ENCODE results near the gene KIF7.
"Not testable (repeated sequence)": the region's sequence is repeated elsewhere in the genome, so short reads cannot be mapped to it uniquely, and the experiment has no call there.

The KIF7 gene, protein sequence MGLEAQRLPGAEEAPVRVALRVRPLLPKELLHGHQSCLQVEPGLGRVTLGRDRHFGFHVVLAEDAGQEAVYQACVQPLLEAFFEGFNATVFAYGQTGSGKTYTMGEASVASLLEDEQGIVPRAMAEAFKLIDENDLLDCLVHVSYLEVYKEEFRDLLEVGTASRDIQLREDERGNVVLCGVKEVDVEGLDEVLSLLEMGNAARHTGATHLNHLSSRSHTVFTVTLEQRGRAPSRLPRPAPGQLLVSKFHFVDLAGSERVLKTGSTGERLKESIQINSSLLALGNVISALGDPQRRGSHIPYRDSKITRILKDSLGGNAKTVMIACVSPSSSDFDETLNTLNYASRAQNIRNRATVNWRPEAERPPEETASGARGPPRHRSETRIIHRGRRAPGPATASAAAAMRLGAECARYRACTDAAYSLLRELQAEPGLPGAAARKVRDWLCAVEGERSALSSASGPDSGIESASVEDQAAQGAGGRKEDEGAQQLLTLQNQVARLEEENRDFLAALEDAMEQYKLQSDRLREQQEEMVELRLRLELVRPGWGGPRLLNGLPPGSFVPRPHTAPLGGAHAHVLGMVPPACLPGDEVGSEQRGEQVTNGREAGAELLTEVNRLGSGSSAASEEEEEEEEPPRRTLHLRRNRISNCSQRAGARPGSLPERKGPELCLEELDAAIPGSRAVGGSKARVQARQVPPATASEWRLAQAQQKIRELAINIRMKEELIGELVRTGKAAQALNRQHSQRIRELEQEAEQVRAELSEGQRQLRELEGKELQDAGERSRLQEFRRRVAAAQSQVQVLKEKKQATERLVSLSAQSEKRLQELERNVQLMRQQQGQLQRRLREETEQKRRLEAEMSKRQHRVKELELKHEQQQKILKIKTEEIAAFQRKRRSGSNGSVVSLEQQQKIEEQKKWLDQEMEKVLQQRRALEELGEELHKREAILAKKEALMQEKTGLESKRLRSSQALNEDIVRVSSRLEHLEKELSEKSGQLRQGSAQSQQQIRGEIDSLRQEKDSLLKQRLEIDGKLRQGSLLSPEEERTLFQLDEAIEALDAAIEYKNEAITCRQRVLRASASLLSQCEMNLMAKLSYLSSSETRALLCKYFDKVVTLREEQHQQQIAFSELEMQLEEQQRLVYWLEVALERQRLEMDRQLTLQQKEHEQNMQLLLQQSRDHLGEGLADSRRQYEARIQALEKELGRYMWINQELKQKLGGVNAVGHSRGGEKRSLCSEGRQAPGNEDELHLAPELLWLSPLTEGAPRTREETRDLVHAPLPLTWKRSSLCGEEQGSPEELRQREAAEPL (N-terminal part only)

DNA sequence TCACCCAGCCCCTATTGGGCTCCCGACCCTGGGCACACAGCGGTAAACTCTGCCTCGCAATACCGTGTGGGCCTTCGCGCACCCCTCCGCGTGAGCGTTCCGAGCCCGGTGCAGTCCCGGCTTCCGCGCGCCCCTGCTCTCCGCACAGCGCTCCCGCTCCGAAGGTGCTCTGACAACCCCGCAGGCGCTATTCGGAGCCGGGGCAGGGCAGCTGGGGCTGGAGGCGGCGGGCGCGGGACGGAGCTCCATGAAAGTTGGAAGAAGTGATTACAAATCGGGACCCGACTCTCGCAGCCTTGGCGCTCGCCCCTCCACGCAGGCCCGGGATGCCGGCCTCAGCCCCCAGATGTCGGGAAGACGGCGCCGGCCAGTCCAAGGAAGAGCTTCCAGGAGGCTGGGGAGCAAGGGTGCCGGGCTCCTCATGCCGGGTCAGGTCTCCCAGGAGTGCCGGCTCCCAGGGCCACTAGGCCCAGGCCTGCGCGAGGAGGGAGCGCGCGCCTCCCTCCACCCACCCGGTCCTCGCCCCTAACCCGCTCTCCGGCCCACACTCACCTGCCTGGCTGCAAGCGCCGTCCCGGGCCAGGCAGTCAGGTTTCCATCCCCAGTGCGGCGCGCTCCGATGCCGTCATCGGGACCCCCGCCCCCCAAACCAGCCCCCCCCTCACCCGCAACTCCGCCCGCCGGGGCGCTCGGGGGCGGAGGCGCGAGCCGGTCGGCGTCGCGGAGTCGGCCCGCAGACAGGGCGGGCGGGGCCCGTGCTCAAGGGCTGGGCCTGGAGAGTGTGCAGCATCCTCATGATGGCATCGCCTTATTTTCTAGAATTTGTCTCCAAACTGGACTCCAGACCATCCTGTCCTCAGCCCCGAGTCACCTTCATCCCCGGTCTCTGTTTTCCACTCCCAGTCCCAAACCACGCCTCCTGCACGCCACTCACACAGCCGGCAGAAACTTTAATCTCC is at the start of gene KIF7:
KIF7 (minus strand) TSS at position 621 of the 959 bp plus-strand sequence. CDS start 2,537 bp downstream, outside the sequence.
- Histone ChIP-seq H3K4me3 (ENCODE audit: low read length) (peak within 1 kb of the TSS; percentile 81), H3K9me3 (ENCODE audit: low read length) (no peaks in the 10 kb centered on the region), H3K4me1 (ENCODE audit: insufficient read depth, low read length) (peaks cover 4% of the 10 kb centered on the region), H3K27me3 (ENCODE audit: insufficient read depth, low read length) (peaks cover 3% of the 10 kb centered on the region), H2AFZ (ENCODE audit: low read depth, low read length) (peak within 1 kb of the TSS; percentile 96), H3K36me3 (ENCODE audit: insufficient read depth, low read length) (peaks cover 3% of the 10 kb centered on the region)

DNA sequence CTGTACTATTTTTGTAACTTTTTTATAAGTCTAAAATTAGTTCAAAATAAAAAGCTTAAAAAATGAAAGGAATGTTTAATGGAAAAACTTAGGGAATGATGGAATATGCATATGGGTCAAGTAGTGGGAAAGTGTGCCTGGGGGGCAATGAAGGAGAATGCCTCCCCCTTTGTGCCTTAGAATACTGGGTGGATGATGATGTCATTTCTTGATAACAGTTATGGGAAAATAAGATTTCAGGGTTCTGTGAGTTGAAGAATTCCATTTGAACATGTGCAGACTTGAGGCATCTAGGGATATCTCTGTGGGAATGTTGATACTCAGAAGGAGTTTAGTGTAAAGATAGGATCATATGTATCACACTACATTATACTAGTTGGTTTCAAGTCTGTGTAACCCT is 49.1 kb upstream of the KIF7 start:
- no peak overlapping the region for H2AFZ ChIP-seq (ENCODE audit: low read depth, low read length)
- H3K27me3 ChIP-seq (ENCODE audit: insufficient read depth, low read length): peaks cover 17% of the 10 kb centered on the region
- no peak overlapping the region for H3K4me3 ChIP-seq (ENCODE audit: low read length)
- H3K9me3 ChIP-seq (ENCODE audit: low read length): no peaks in the 10 kb centered on the region
- no peaks in the 10 kb centered on the region for H3K4me1 ChIP-seq (ENCODE audit: insufficient read depth, low read length)
- H3K36me3 ChIP-seq (ENCODE audit: insufficient read depth, low read length): no peaks in the 10 kb centered on the region

DNA sequence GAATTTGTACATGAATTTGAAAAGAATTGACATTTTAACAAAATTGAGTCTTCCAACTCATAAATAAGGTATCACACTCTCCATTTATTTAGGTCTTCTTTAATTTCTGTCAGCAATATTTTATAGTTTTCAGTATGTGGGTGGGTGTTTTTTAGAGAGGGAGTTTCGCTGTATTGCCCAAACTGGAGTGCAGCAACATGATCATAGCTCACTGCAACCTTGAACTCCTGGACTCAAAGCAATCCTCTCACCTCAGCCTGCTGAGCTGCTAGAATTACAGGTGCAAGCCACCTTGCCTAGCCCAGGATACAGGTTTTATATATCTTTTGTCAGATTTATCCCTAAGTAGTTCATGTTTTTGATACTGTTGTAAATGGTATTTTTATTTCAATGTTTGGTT is 39.9 kb upstream of the KIF7 start:
- peaks cover 2% of the 10 kb centered on the region for H3K27me3 ChIP-seq (ENCODE audit: insufficient read depth, low read length)
- H3K4me1 ChIP-seq (ENCODE audit: insufficient read depth, low read length): no peaks in the 10 kb centered on the region
- H2AFZ ChIP-seq (ENCODE audit: low read depth, low read length): no peak overlapping the region
- H3K4me3 ChIP-seq (ENCODE audit: low read length): no peak overlapping the region
- no peaks in the 10 kb centered on the region for H3K36me3 ChIP-seq (ENCODE audit: insufficient read depth, low read length)
- H3K9me3 ChIP-seq (ENCODE audit: low read length): peaks cover 2% of the 10 kb centered on the region

DNA sequence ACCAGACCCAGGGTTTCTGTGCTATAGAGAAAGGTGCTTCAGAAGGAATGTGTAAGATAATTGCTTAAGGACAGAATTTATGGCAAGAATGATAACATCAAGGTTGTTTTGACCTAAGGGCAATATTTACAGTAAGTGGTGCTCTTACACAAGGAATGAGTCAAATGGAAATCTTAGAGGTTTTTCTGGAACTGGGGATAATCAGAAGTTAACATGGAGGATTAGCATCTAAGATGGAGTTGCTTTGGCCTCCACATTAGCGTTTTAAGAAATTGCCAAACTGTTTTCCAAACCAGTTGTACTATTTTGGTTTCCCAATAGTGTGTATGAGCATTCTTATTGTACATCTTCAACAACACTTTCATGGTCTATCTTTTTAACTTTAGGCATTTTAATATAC is 38.4 kb upstream of the KIF7 start:
- peaks cover 2% of the 10 kb centered on the region for H3K9me3 ChIP-seq (ENCODE audit: low read length)
- H3K4me3 ChIP-seq (ENCODE audit: low read length): no peak overlapping the region
- H2AFZ ChIP-seq (ENCODE audit: low read depth, low read length): no peak overlapping the region
- H3K27me3 ChIP-seq (ENCODE audit: insufficient read depth, low read length): no peaks in the 10 kb centered on the region
- no peaks in the 10 kb centered on the region for H3K36me3 ChIP-seq (ENCODE audit: insufficient read depth, low read length)
- no peaks in the 10 kb centered on the region for H3K4me1 ChIP-seq (ENCODE audit: insufficient read depth, low read length)

DNA sequence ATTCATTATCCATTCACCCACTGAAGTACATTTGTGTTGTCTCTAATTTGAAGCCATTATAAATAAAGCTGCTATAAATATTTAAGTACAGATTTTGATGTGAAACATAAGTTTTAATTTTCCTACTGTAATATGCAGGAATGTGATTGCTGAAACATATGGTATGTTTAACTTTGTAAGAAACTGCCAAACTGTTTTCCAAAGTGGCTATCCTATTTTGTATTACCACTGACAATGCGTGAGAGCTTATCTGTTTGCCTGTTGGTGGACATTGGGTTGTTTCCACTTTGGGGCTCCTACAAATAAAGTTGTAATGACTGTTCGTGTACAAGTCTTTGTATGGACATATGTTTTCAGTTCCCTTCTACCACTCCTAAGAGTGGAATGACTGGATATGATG is 37.8 kb upstream of the KIF7 start:
- Histone ChIP-seq H2AFZ (ENCODE audit: low read depth, low read length) (no peak overlapping the region), H3K9me3 (ENCODE audit: low read length) (peaks cover 2% of the 10 kb centered on the region), H3K4me3 (ENCODE audit: low read length) (no peak overlapping the region), H3K27me3 (ENCODE audit: insufficient read depth, low read length) (no peaks in the 10 kb centered on the region), H3K4me1 (ENCODE audit: insufficient read depth, low read length) (no peaks in the 10 kb centered on the region), H3K36me3 (ENCODE audit: insufficient read depth, low read length) (no peaks in the 10 kb centered on the region)

DNA sequence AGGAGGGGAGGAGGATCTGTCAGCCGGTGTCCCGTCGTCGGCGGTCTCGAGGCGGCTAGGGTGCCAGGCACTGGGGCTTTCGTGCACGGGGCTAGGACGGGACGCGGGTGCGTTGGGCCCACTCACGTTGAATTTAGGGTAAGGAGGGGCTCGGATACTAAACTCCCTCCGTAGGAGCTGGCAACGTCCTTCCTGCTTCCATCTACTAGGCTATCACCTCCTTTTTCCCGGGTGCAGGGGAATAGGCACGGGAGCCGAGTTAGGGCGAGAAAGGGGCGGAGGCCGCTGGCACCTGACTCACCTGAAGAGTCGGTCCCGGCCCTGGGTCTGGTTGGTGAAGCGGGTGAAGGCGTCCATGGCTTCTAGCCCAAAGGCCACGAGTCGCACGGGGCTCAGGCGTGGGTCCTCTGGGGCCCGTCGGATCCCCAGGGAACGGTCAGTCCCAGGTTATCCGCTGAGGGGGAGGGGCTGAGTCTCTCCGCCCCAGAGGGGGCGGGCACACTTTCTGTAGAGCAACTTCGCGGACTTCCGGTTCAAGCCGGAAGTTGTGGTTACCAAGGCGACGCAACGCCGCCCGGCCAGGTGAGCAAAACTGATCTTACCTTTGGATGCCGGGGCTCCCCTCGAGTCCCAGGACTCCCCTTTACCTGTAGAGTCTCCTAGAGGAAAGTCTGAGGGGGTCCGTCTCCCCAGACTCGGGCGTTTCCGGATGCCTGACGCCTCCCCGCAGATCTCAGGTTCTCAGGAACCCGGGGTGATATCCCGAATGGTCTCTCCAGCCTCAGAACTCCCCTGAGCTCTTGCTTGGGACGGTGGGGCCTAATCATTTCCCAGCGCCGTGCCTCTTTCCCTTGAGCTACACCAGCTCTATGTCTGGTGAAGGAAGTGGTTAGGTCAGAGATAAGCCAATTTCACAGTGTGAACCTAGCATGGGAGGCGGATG is 35.3 kb upstream of the KIF7 start, which contains the start of the genes PEX11A and WDR93:
PEX11A (minus strand) TSS at position 479 of the 943 bp plus-strand sequence; CDS start at position 357, 122 bp downstream.
WDR93 (plus strand) TSS at position 536 of the 943 bp plus-strand sequence. CDS start 10,936 bp downstream, outside the sequence.
- no peaks in the 10 kb centered on the region for H3K4me1 ChIP-seq (ENCODE audit: insufficient read depth, low read length)
- no peaks in the 10 kb centered on the region for H3K27me3 ChIP-seq (ENCODE audit: insufficient read depth, low read length)
- no peaks in the 10 kb centered on the region for H3K36me3 ChIP-seq (ENCODE audit: insufficient read depth, low read length)
- H3K9me3 ChIP-seq (ENCODE audit: low read length): peaks cover 2% of the 10 kb centered on the region
- H3K4me3 ChIP-seq (ENCODE audit: low read length): peak within 1 kb of the TSS; percentile 58
- H2AFZ ChIP-seq (ENCODE audit: low read depth, low read length): peak within 1 kb of the TSS; percentile 48

DNA sequence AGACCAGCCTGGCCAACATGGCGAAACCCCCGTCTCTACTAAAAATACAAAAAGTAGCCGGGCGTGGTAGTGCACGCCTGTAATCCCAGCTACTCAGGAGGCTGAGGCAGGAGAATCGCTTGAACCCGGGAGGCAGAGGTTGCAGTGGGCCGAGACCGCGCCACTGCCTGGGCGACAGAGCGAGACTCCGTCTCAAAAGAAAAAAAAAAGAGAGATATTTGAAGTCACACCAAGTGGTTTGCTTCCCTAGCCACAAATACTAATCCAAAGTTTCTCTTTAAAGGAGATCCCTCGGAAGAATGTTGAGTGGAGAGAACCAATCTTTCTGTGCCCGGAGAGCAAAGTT is 34.6 kb upstream of the KIF7 start:
- H3K36me3 ChIP-seq (ENCODE audit: insufficient read depth, low read length); H3K9me3 ChIP-seq (ENCODE audit: low read length); H3K4me1 ChIP-seq (ENCODE audit: insufficient read depth, low read length); H3K27me3 ChIP-seq (ENCODE audit: insufficient read depth, low read length): not testable (repeated sequence)
- peak overlapping the region; percentile 58 for H3K4me3 ChIP-seq (ENCODE audit: low read length)
- peak overlapping the region; percentile 48 for H2AFZ ChIP-seq (ENCODE audit: low read depth, low read length)

DNA sequence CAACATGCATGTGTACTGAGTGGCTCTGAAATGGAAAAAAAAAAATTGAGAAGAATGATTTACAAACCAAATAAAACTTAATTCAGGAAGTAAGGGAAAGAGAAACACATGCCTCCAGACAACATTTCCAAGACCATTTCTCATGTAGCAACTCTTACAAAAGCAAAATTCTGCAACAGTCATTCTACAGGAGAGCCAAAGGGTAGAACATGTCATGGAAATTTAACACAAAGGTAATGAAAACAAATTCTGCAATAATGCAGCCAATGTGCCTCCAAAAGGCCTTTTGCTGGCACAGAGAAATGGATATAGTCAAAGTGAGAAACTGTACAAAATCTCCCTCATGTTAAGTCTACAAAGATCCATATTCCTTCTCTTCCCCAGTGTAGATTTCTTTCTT is 31.3 kb upstream of the KIF7 start:
- Histone ChIP-seq H3K4me3 (ENCODE audit: low read length) (no peak overlapping the region), H3K9me3 (ENCODE audit: low read length) (no peaks in the 10 kb centered on the region), H3K36me3 (ENCODE audit: insufficient read depth, low read length) (peaks cover 3% of the 10 kb centered on the region), H3K27me3 (ENCODE audit: insufficient read depth, low read length) (no peaks in the 10 kb centered on the region), H2AFZ (ENCODE audit: low read depth, low read length) (no peak overlapping the region), H3K4me1 (ENCODE audit: insufficient read depth, low read length) (no peaks in the 10 kb centered on the region)

DNA sequence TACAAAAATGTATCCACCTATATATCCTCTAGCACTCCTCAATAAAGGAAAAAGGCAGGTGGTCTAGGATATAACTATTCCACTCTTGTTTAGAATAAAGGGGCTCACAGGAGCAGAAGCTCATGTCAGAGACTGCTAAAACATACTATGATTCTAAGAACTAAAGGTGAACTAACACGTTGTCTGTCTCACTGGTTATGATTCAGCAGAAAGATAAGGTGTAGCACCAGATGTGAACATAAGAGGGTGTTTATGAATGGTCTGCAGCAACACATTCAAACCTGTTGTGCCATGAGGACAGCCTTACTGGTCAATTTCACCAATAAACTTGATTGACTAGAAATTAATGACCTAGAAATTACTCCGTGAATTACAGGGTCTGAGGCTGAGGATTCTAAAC is 30.7 kb upstream of the KIF7 start:
- Histone ChIP-seq H2AFZ (ENCODE audit: low read depth, low read length) (no peak overlapping the region), H3K4me3 (ENCODE audit: low read length) (no peak overlapping the region), H3K27me3 (ENCODE audit: insufficient read depth, low read length) (no peaks in the 10 kb centered on the region), H3K36me3 (ENCODE audit: insufficient read depth, low read length) (peaks cover 3% of the 10 kb centered on the region), H3K4me1 (ENCODE audit: insufficient read depth, low read length) (no peaks in the 10 kb centered on the region), H3K9me3 (ENCODE audit: low read length) (no peaks in the 10 kb centered on the region)

DNA sequence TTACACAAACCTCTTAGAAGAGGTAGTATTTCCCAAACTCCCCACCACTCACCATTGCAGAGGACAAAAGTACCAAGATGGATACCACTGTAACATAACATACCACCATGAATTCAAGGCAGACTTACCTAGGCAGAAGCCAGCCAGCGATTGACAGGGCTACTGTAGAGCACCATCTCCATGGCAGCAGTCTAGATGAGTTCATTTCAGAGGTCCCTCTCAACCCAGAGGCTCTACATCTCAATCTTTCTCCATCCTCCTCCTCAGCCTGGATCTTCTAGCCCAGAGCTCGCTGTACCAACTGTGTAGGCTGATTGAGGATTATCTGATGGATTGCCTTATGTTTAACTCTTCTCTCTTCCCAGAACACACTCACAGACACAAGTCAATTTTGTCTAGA is 25.9 kb upstream of the KIF7 start:
- Histone ChIP-seq H3K27me3 (ENCODE audit: insufficient read depth, low read length) (no peaks in the 10 kb centered on the region), H3K4me1 (ENCODE audit: insufficient read depth, low read length) (peaks cover 9% of the 10 kb centered on the region), H3K9me3 (ENCODE audit: low read length) (no peaks in the 10 kb centered on the region), H3K4me3 (ENCODE audit: low read length) (no peak overlapping the region), H2AFZ (ENCODE audit: low read depth, low read length) (no peak overlapping the region), H3K36me3 (ENCODE audit: insufficient read depth, low read length) (peaks cover 3% of the 10 kb centered on the region)

DNA sequence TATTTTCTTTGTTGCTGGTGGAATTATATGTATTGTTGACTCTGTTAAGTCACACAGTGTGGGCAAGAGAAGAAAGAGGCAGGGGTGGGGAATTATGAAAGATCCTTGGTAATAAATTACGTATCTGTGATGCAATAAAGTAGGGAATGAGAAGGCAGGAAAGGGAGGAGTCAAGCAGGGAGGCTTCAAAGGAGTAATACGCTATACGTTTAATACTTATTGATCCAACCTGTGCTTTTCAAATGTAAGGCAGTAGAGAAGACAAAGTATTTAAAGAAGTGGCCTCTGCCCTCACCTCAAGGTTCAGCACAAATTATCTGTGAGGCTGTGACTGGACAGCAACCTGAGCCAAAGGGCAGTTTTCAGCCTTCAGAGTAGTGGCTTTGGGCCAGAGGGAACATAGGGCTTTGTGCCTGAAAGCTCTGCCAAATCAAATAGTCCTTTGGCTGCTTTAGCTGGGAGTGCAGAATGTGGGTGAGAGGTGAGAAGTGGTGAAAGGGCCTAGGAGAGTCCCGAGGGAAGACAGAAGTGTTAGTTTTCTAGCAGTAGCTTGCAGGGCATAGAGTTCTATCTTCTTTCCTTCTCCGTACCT is 25.1 kb upstream of the KIF7 start:
- H3K4me3 ChIP-seq (ENCODE audit: low read length): no peak overlapping the region
- H3K4me1 ChIP-seq (ENCODE audit: insufficient read depth, low read length): peaks cover 9% of the 10 kb centered on the region
- no peak overlapping the region for H2AFZ ChIP-seq (ENCODE audit: low read depth, low read length)
- H3K36me3 ChIP-seq (ENCODE audit: insufficient read depth, low read length): peaks cover 3% of the 10 kb centered on the region
- H3K9me3 ChIP-seq (ENCODE audit: low read length): no peaks in the 10 kb centered on the region
- H3K27me3 ChIP-seq (ENCODE audit: insufficient read depth, low read length): no peaks in the 10 kb centered on the region

Measured in neuron (in vitro differentiated cells).